ENCODE measurements around the gene ZBTB46.
A peak's percentile ranks its signal among the peaks of the same experiment; 100 is the strongest.

The ZBTB46 gene

DNA sequence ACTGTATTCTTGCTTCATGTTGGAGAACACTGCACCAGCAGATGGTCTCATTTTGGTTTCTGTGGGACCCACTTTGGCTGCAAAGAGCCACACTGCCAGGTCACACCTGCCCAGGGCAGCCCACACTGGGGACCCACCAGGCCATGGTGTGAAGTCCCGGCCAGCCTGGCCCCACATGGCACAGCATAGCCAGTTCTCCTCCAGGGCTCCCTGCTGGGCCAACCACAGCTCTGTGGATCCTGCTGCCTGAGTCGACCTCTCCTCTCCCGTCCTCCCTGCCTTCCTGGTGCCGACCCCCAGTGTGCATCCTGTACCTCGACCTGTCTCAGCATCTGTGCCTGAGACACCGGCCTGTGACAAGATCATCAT, 126.3 kb downstream of the ZBTB46 start:
- no peak for DNase-seq (ENCODE audit: low read depth)

GRCh38 chr20:63703976-63704748, 126.9 kb downstream of the ZBTB46 start:
- no peak for DNase-seq (ENCODE audit: low read depth)

DNA sequence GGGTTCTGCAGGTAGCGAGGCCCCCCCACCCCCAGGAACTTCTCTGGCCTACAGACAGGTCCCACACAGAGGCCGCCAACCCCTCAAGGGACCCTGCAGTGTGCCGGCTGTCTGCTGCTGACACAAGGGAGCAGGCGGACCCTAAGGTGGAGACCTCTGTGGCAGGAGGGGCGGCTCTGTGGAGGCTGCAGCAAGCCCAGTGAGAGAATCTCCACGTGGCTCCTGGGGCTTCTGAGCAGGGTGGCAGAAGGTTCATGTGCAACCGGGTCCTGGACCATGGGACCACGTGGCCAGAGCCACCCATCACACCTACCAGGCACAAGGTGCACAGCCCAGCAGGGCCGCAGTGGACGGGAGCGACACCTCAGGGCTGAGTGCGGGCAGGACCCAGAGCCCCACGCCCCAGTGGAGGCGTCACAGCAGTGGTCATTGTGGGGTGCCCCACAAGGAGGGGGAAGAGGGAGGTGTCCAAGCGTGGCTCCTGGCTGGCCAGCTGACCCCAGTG, 127.5 kb downstream of the ZBTB46 start:
- DNase-seq (ENCODE audit: low read depth): no peak

- DNase-seq (ENCODE audit: low read depth): no peak
These were observed 128.2 kb downstream of the ZBTB46 start for GRCh38 chr20:63702751-63703470.

GRCh38 chr20:63702036-63702665, 128.9 kb downstream of the ZBTB46 start:
- DNase-seq (ENCODE audit: low read depth): no peak

DNA sequence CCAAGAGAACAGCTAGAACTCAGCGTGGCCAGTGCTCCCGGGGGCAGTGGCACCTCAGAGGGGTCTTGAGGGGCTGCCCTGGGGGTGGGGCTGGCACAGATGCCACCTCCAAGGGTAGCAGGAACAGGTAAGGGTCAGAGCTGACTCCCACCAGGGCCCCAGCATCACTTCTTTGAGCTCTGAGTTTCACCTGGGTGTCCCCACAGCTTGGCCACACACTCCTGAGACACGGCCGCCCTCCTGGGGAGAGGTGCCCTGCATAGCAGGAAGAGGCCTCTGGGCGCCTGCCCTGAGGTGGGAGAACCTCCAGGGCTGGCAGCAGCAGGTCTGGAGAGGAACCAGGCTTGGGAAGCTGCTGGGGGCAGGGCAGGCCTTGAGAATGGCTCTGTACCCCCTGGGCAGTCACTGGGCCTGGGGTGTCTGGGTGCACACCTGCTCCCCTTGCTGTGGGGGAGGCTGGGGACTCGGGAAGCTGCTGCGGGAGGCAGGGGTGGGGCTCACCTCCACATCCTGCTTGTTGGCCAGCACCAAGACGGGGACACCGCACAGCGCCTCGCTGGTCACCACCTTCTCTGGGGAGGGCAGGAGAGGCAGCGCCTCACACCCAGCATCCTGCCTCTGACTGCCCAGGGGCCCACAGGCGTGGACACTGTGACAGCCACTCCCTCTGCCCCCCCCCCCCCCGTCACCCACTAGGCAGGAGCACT, 129.6 kb downstream of the ZBTB46 start:
- DNase-seq (ENCODE audit: low read depth): no peak

DNA sequence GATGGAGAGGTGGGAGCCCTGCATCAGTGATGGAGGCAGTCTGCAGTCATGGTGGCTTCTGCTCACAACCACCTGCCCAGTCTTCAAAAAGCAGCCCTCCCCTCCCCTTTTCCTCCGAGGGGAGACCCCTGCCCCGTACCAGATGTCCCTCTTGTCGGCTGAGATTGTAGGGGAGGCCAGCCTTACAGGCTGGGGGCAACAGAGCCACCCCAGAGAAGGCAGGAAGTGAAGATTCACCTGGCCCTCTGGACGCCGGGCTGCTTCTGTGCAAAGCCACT, 130.1 kb downstream of the ZBTB46 start:
- no peak for DNase-seq (ENCODE audit: low read depth)

GRCh38 chr20:63700199-63701050, 130.6 kb downstream of the ZBTB46 start:
- no peak for DNase-seq (ENCODE audit: low read depth)

DNA sequence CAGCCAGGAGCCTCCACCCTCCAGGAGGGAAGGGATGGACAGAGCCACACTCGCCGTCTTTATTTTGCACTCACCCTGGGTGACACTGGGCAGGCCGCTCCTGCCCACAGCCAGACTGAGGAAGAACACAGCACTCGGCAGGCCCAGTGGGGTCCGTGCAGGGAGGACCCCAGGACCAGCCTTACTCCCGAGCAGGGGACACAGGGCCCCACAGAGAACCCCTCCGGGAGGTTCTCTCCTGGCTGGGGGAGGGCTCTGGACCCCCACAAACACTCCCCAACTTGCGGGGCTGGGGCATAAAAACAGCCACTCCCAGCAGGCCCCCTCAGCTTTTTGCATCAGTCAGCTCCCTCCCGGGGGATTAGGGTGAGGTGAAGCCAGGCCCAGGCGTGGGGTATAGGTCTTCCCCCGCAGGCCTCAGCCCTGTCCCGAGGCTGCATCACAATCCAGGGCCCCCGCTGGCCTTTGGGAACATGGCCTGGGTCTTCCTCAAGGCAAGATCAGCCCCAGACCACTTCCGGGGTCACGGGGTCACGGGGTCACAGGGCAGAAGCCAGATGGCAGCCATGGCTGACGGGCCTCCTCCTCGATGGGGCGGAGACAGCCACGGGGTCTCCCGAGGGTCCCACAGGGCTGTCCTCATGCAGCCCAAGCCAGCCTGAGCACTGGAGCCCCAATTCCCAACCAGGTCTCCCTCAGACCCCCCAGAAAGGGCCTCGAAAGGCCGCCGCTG, 131.4 kb downstream of the ZBTB46 start:
- no peak for DNase-seq (ENCODE audit: low read depth)

DNA sequence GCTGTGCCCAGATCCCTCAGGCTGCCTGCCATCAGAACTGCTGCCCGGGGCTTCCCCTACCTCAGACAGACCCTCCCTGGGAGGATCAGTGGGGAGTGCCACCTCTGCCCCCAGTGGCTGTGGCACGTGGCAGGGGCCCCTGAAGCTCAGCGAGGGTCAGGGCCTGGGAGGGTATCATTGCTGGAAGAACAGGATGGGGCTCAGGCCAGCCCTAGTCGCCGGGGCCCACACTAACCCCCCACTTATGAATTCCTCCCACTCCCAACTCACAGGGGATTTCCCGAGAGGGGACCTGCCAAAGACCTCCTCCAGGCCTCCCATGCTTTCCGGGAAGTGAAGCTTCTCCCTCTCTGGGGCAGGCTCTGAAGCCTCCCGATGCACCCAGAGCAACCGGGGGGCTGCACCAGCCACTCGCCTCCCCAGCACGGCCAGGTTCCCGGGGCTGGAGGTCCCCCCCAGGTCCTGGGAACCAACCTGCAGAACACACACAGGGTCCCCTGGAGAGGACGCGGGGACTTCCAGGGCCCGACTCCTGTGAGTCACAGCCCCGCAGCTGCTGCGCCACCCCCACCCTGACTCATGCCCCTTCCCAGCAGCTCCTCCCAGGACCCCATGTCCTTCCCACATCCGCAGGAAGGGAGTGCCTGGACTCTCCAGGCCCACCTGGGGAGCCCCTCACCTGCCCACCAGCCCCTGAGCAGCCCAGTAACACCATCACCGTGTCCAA, 132.2 kb downstream of the ZBTB46 start:
- DNase-seq (ENCODE audit: low read depth): peak; percentile 77

DNA sequence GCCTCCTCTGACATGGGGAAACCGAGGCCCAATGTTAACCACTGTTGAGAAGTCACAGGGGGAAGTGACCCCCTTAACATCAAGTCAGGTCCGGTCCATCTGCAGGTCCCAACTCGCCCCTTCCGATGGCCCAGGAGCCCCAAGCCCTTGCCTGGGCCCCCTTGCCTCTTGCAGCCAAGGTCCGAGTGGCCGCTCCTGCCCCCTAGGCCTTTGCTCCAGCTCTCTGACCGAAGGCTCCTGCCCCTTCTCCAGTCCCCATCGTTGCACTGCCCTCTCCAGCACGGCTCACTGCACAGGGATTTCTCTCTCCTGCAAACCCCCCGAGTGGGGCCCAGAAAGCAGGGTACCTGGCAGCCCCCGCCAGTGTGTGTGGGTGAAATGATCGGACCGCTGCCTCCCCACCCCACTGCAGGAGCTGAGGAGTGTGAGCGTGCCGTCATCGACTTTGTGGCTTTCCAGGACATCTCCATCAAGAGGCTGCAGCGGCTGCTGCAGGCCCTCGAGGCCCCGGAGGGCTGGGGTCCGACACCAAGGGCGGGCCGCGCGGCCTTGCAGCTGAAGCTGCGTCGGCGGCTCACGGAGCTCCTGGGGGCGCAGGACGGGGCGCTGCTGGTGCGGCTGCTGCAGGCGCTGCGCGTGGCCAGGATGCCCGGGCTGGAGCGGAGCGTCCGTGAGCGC, 133.1 kb downstream of the ZBTB46 start:
- no peak for DNase-seq (ENCODE audit: low read depth)

- DNase-seq (ENCODE audit: low read depth): no peak
These were observed 133.7 kb downstream of the ZBTB46 start for GRCh38 chr20:63697357-63697867.

DNA sequence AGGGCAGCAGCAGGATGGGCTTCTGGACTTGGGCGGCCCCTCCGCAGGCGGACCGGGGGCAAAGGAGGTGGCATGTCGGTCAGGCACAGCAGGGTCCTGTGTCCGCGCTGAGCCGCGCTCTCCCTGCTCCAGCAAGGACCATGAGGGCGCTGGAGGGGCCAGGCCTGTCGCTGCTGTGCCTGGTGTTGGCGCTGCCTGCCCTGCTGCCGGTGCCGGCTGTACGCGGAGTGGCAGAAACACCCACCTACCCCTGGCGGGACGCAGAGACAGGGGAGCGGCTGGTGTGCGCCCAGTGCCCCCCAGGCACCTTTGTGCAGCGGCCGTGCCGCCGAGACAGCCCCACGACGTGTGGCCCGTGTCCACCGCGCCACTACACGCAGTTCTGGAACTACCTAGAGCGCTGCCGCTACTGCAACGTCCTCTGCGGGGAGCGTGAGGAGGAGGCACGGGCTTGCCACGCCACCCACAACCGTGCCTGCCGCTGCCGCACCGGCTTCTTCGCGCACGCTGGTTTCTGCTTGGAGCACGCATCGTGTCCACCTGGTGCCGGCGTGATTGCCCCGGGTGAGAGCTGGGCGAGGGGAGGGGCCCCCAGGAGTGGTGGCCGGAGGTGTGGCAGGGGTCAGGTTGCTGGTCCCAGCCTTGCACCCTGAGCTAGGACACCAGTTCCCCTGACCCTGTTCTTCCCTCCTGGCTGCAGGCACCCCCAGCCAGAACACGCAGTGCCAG, 134.3 kb downstream of the ZBTB46 start, which contains the start of gene TNFRSF6B:
TNFRSF6B (plus strand) TSS at position 25 of the 729 bp plus-strand sequence; CDS start at position 141, 116 bp downstream.
- DNase-seq (ENCODE audit: low read depth): no peak

DNA sequence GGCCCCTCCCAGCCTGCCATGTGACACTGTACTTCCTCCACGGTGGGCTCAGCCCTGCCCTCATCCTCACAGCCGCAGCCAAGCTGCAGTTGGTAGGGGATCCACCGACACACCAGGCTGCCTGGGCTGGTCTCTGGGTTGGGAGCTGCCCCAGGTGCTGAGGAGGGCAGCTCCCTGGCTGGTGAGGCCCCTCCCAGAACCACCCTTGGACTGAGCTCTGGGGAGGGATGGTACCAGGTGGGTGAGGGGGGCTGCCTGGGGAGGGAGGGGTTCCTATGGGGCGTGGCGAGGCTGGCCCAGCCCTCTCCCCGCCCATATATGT, 134.8 kb downstream of the ZBTB46 start:
- DNase-seq (ENCODE audit: low read depth): no peak

DNA sequence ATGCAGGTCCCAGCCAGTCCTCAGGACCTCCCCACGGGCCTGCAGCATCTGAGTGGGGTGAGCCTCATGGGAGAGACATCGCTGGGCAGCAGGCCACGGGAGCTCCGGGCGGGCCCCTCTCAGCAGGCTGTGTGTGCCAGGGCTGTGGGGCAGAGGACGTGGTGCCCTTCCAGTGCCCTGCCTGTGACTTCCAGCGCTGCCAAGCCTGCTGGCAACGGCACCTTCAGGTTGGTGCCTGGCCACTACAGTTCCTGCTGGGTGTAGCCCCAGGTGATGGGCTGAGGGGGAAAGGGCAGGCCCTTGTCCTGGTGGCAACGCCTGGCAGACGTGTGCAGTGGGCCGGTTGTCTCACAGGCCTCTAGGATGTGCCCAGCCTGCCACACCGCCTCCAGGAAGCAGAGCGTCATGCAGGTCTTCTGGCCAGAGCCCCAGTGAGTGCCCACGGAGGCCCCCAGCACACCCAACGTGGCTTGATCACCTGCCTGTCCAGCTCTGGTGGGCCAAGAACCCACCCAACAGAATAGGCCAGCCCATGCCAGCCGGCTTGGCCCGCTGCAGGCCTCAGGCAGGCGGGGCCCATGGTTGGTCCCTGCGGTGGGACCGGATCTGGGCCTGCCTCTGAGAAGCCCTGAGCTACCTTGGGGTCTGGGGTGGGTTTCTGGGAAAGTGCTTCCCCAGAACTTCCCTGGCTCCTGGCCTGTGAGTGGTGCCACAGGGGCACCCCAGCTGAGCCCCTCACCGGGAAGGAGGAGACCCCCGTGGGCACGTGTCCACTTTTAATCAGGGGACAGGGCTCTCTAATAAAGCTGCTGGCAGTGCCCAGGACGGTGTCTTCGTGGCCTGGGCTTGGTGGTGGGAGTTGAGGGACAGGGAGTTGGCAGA, 135.4 kb downstream of the ZBTB46 start:
- DNase-seq (ENCODE audit: low read depth): no peak

DNA sequence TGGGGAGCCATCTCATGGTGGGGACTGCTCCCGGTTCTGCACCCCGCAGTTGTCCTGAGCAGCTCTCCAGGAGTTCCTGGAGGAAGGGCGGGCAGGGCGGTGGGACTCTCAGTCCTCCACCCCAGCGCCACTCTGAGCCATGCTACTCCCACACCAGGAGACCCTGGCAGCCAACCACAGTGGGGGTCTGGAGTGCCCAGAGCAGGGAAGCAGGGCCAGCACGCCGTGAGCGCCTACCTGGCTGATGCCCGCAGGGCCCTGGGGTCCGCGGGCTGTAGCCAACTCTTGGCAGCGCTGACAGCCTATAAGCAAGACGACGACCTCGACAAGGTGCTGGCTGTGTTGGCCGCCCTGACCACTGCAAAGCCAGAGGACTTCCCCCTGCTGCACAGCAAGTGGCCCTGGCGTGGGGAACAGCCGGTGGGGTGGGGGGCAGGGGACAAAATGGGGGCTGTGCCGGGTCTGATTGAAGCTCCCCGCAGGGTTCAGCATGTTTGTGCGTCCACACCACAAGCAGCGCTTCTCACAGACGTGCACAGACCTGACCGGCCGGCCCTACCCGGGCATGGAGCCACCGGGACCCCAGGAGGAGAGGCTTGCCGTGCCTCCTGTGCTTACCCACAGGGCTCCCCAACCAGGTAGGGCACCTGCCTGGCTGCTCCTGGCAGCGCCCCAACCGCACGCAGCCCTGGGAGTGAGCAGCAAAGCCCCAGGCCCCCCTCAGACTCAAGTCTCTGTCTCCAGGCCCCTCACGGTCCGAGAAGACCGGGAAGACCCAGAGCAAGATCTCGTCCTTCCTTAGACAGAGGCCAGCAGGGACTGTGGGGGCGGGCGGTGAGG, 136.3 kb downstream of the ZBTB46 start:
- no peak for DNase-seq (ENCODE audit: low read depth)
